ENCODE measurements around the gene SCYGR6.

SCYGR6 gene

GRCh38 chr2:227710986-227711385, 13.6 kb downstream of the SCYGR6 start:
- no peak for DNase-seq

GRCh38 chr2:227707390-227707789, 17.2 kb downstream of the SCYGR6 start:
- no peak for DNase-seq

GRCh38 chr2:227706859-227707258, 17.7 kb downstream of the SCYGR6 start:
- DNase-seq, result no peak

GRCh38 chr2:227703961-227704360, 20.6 kb downstream of the SCYGR6 start:
- DNase-seq, result no peak

GRCh38 chr2:227703280-227703732, 21.3 kb downstream of the SCYGR6 start:
- DNase-seq, result no peak

GRCh38 chr2:227701556-227701955, 23.0 kb downstream of the SCYGR6 start:
- no peak for DNase-seq

- no peak for DNase-seq
Observed at GRCh38 chr2:227696990-227697679, 27.4 kb downstream of the SCYGR6 start.

- no peak for DNase-seq
Observed at GRCh38 chr2:227687189-227687588, 37.4 kb downstream of the SCYGR6 start.

GRCh38 chr2:227684258-227684657, 40.3 kb downstream of the SCYGR6 start:
- no peak for DNase-seq

GRCh38 chr2:227677928-227678327, 46.6 kb downstream of the SCYGR6 start:
- no peak for DNase-seq

GRCh38 chr2:227674485-227674884, 50.1 kb downstream of the SCYGR6 start:
- no peak for DNase-seq
